Smooth muscle cell (in vitro differentiated cells): ENCODE results near the gene DLGAP4. TPM values are rescaled to one million over a fixed set of nuclear protein-coding genes. Genes with fewer than 3 reads are reported as not detected.

Experiments
- DNase-seq: peaks from one replicate; lab custom pipeline; 2025; ENCODE audit not compliant: unreplicated experiment; lab: John Stamatoyannopoulos, UW
- H2AFZ ChIP-seq: fragments of 200-600 bp; sonication (generic); 2 replicates; pipeline ENCODE4 v1.6.0; 2016; ENCODE audit warnings: antibody characterized with exemption, low read depth, mild to moderate bottlenecking
- H3F3A ChIP-seq: fragments of 200-600 bp; sonication (generic); 2 replicates; pipeline ENCODE4 v1.6.0; 2017; ENCODE audit warnings: antibody characterized with exemption, low read depth
- H3K27ac ChIP-seq: fragments of 200-600 bp; sonication (generic); 2 replicates; pipeline ENCODE4 v1.5.1; 2016; ENCODE audit warnings: low read depth, mild to moderate bottlenecking
- H3K27me3 ChIP-seq: fragments of 200-600 bp; sonication (generic); 2 replicates; pipeline ENCODE4 v1.6.1; 2016; ENCODE audit warnings: low read depth, mild to moderate bottlenecking
- H3K36me3 ChIP-seq: fragments of 200-600 bp; sonication (generic); 2 replicates; pipeline ENCODE4 v1.5.1; 2016; ENCODE audit warnings: low read depth
- H3K4me1 ChIP-seq: fragments of 200-600 bp; sonication (generic); 2 replicates; pipeline ENCODE4 v1.5.1; 2016; ENCODE audit warnings: low read depth
- H3K4me2 ChIP-seq: fragments of 200-600 bp; sonication (generic); 2 replicates; pipeline ENCODE4 v1.6.0; 2016; ENCODE audit warnings: mild to moderate bottlenecking
- H3K4me3 ChIP-seq: fragments of 200-600 bp; sonication (generic); 2 replicates; pipeline ENCODE4 v1.5.1; 2016; ENCODE audit warnings: mild to moderate bottlenecking
- H3K79me2 ChIP-seq: fragments of 200-600 bp; sonication (generic); 2 replicates; pipeline ENCODE4 v1.6.0; 2016; ENCODE audit warnings: low read depth, mild to moderate bottlenecking
- H3K9ac ChIP-seq: fragments of 200-600 bp; sonication (generic); 2 replicates; pipeline ENCODE4 v1.6.0; 2016; ENCODE audit warnings: low read depth
- H3K9me3 ChIP-seq: fragments of 200-600 bp; sonication (generic); replicated peaks from 2 replicates; pipeline ENCODE4 v1.5.1; 2016; ENCODE audit warnings: low read depth
- H4K20me1 ChIP-seq: fragments of 200-600 bp; sonication (generic); 2 replicates; pipeline ENCODE4 v1.6.0; 2016; ENCODE audit warnings: low read depth
- WGBS: methylation state at CpG from one replicate; pipeline ENCODE4 v1.1.7; 2016; ENCODE audit warnings: low lambda C conversion rate; 5-methylcytosine and 5-hydroxymethylcytosine counted together
- polyA plus RNA-seq: library from polyadenylated mRNA; unstranded; fragments of >200 nt; fragmentation: Nextera tagmentation; extraction: Ambion mirVana; gene quantifications from 2 replicates; pipeline ENCODE4 v1.2.1, GENCODE V29; 2016
- total RNA-seq: library from RNA; depleted of rRNA; stranded (reverse); fragments of >200 nt; gene quantifications from 2 replicates; pipeline ENCODE4 v1.2.3, GENCODE V29; 2014
- TF ChIP-seq, protein P1 (sequence below): fragments of 200-600 bp; sonication (generic); IDR thresholded peaks from 2 replicates; pipeline ENCODE4 v1.5.1; 2017; ENCODE audit warnings: borderline replicate concordance, mild to moderate bottlenecking, antibody characterized with exemption; ENCODE audit not compliant: insufficient read depth, poor library complexity, severe bottlenecking

DLGAP4 gene
- total and polyA plus RNA-seq, 2 experiments from 2014 or later, result 86.8 to 102 TPM

DNA sequence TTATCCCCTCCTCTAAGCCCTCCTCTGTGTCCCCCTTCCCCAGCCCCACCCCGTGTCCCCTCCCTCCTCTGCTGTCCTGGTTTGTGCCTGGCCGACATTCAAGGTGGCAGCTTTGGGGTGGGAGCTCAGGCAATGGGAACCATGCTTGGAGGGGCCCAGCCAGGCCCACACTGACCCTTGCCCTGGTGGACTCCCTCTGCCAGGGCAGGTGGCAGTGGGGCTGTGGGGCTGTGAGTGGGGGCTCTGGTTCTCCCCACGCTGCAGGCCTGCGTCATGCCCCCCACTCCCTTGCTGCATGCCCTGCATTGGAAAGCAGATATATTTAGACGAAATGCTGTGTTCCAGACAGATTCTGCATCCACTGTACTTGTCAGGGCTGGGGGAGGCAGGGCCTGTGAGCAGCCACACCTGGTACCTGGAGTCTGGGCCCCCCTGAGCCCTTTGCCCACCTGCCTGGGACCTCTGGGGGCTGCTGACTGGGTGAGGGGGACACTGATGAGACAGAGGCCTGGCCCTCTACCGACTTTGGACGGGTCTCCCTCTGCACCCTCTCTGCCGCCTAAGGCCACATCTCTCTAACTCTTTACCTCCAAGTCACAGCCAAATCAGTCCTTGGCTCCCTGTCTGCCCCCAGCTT is 14.2 kb downstream of the DLGAP4 start:
- Histone ChIP-seq H3K4me1 (no peaks in the 10 kb centered on the region), H3K36me3 (no peaks in the 10 kb centered on the region), H4K20me1 (no peaks in the 10 kb centered on the region), H3F3A (no peaks in the 10 kb centered on the region), H3K79me2 (no peaks in the 10 kb centered on the region), H3K27me3 (peaks cover 4% of the 10 kb centered on the region), H3K9ac (no peak overlapping the region), H2AFZ (no peak overlapping the region), H3K4me3 (no peak overlapping the region), H3K4me2 (no peak overlapping the region), H3K9me3 (no peaks in the 10 kb centered on the region), H3K27ac (no peak overlapping the region)
- TF ChIP-seq, protein P1, sequence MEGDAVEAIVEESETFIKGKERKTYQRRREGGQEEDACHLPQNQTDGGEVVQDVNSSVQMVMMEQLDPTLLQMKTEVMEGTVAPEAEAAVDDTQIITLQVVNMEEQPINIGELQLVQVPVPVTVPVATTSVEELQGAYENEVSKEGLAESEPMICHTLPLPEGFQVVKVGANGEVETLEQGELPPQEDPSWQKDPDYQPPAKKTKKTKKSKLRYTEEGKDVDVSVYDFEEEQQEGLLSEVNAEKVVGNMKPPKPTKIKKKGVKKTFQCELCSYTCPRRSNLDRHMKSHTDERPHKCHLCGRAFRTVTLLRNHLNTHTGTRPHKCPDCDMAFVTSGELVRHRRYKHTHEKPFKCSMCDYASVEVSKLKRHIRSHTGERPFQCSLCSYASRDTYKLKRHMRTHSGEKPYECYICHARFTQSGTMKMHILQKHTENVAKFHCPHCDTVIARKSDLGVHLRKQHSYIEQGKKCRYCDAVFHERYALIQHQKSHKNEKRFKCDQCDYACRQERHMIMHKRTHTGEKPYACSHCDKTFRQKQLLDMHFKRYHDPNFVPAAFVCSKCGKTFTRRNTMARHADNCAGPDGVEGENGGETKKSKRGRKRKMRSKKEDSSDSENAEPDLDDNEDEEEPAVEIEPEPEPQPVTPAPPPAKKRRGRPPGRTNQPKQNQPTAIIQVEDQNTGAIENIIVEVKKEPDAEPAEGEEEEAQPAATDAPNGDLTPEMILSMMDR, result no peak
- 81% methylated on average over 7 of the region's 8 CpGs for WGBS
- no peak for DNase-seq

DNA sequence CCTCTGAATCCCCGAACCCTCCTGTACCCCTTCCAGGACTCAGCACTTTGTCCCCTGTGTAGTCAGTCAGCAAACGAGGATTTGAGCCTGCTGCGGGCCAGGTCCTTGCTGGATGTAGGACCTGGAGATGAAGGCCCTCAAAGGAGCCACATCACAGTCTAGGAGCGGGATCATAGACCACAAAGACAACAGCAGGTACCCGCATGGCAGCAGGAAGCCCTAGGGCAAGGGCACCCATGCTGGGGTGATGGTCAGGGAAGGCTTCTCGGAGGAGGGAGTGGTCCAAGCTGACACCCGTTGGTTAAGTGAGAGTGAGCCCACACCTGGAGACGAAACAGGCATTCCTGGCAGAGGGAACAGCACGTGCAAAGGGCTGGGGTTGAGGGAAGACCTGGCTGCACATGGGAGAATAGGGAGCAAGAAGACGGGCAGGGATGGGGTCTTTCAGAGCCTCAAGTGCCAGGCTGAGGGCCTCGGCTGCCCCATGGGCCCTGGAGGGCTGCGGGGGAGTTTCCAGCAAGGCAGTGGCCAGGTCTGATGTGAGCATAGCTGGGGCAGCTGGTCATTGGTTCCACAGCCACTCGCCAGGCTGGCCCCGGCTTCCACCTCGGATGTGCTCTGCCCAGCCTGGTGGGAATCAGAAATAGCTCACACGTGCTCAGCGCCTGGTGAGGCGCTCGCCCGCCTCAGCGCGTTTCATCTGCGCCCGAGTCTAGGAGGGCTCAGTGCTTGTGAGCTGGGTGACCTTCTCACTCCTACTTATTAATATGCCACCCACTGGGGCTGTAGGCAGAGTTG is 15.0 kb downstream of the DLGAP4 start:
- WGBS, result 88% methylated on average over 24 of the region's 24 CpGs
- Histone ChIP-seq H3K27ac (no peak overlapping the region), H3K4me3 (no peak overlapping the region), H3K36me3 (no peaks in the 10 kb centered on the region), H3F3A (no peaks in the 10 kb centered on the region), H3K79me2 (no peaks in the 10 kb centered on the region), H4K20me1 (no peaks in the 10 kb centered on the region), H3K4me2 (no peak overlapping the region), H3K9me3 (no peaks in the 10 kb centered on the region), H3K4me1 (no peaks in the 10 kb centered on the region), H3K27me3 (peaks cover 4% of the 10 kb centered on the region), H2AFZ (no peak overlapping the region), H3K9ac (no peak overlapping the region)
- TF ChIP-seq, protein P1, result no peak
- DNase-seq, result no peak

DNA sequence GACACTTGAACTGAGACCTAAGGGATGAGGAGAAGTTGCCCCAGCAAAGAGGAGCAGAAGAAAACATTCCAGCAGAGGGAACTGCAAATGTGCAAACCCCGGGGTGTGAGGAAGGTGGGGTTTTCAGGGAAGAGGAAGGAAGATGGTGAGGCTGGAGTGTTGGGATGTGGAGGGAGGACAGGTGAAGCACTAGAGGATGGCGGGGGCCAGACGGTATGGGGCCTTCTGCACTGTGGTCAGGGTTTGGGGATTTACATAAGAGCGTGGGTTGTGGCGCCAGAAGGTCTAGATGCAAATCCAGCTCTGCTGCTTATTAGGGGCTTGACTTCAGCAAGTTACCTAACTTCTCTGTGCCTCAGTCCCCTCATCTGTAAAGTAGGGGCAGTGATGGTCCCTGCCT is 16.0 kb downstream of the DLGAP4 start:
- Histone ChIP-seq H3K9me3 (no peaks in the 10 kb centered on the region), H3K27me3 (no peaks in the 10 kb centered on the region), H3K4me1 (no peaks in the 10 kb centered on the region), H3K4me3 (no peak overlapping the region), H2AFZ (no peak overlapping the region), H3K9ac (no peak overlapping the region), H4K20me1 (no peaks in the 10 kb centered on the region), H3K4me2 (no peak overlapping the region), H3K36me3 (no peaks in the 10 kb centered on the region), H3K79me2 (no peaks in the 10 kb centered on the region), H3K27ac (no peak overlapping the region), H3F3A (no peaks in the 10 kb centered on the region)
- WGBS, result 74% methylated on average over 5 of the region's 5 CpGs
- TF ChIP-seq, protein P1, result no peak
- no peak for DNase-seq
